SK-N-SH treated with all-trans-retinoic acid at 6 μM for 48 hours (cell line): ENCODE measurements around the gene RNPEPL1.

Source experiments
- ATAC-seq: fragments of 200-7000 bp; cut with Tn5 transposase; 3 replicates; pipeline ENCODE4 v1.9.1; 2020; ENCODE audit warnings: mild to moderate bottlenecking, moderate library complexity
- BACH2 ChIP-seq: fragments of 250-450 bp; sonication (Bioruptor Pico); IDR thresholded peaks from 2 replicates; pipeline ENCODE4 v1.9.0; 2021; ENCODE audit warnings: mild to moderate bottlenecking, borderline replicate concordance
- CSDC2 ChIP-seq: fragments of 250-450 bp; sonication (Bioruptor Pico); IDR thresholded peaks from 2 replicates; pipeline ENCODE4 v1.5.0; 2020; ENCODE audit warnings: mild to moderate bottlenecking, moderate library complexity
- ESRRG ChIP-seq: fragments of 250-450 bp; sonication (Bioruptor Pico); IDR thresholded peaks from 2 replicates; pipeline ENCODE4 v1.6.1; 2021; ENCODE audit warnings: mild to moderate bottlenecking
- GLIS3 ChIP-seq: fragments of 250-450 bp; sonication (Bioruptor Pico); IDR thresholded peaks from 2 replicates; pipeline ENCODE4 v1.5.0; 2020; ENCODE audit warnings: mild to moderate bottlenecking, moderate library complexity
- ISL1 ChIP-seq: fragments of 250-450 bp; sonication (Bioruptor Pico); IDR thresholded peaks from 2 replicates; pipeline ENCODE4 v2.1.2; 2022; ENCODE audit warnings: mild to moderate bottlenecking, moderate library complexity
- OSR1 ChIP-seq: fragments of 250-450 bp; sonication (Bioruptor Pico); IDR thresholded peaks from 2 replicates; pipeline ENCODE4 v1.8.0; 2022; ENCODE audit warnings: moderate library complexity, mild to moderate bottlenecking, inconsistent platforms
- PPARA ChIP-seq: fragments of 250-450 bp; sonication (Bioruptor Pico); IDR thresholded peaks from 2 replicates; pipeline ENCODE4 v1.5.0; 2020; ENCODE audit warnings: mild to moderate bottlenecking, borderline replicate concordance
- RARB ChIP-seq: fragments of 250-450 bp; sonication (Bioruptor Pico); IDR thresholded peaks from 2 replicates; pipeline ENCODE4 v1.8.0; 2021; ENCODE audit warnings: mild to moderate bottlenecking, moderate library complexity
- SNAI2 ChIP-seq: fragments of 250-450 bp; sonication (Bioruptor Pico); IDR thresholded peaks from 2 replicates; pipeline ENCODE4 v1.5.0; 2020; ENCODE audit warnings: mild to moderate bottlenecking, moderate library complexity
- TCF4 ChIP-seq: fragments of 250-450 bp; sonication (Bioruptor Pico); IDR thresholded peaks from 2 replicates; pipeline ENCODE4 v1.8.0; 2021; ENCODE audit warnings: mild to moderate bottlenecking, moderate library complexity, borderline replicate concordance
- TOX ChIP-seq: fragments of 250-450 bp; sonication (Bioruptor Pico); IDR thresholded peaks from 2 replicates; pipeline ENCODE4 v1.8.0; 2021; ENCODE audit warnings: mild to moderate bottlenecking, moderate library complexity, borderline replicate concordance
- ZC3H10 ChIP-seq: fragments of 250-450 bp; sonication (Bioruptor Pico); IDR thresholded peaks from 2 replicates; pipeline ENCODE4 v1.5.1; 2021; ENCODE audit warnings: mild to moderate bottlenecking, moderate library complexity
- ZFP3 ChIP-seq: fragments of 250-450 bp; sonication (Bioruptor Pico); IDR thresholded peaks from 2 replicates; pipeline ENCODE4 v1.5.0; 2020; ENCODE audit warnings: mild to moderate bottlenecking, moderate library complexity
- ZFP30 ChIP-seq: fragments of 450-650 bp; formaldehyde crosslinking; IDR thresholded peaks from 2 replicates; pipeline ENCODE4 v1.5.0; 2022; ENCODE audit warnings: mild to moderate bottlenecking, moderate library complexity
- ZNF565 ChIP-seq: fragments of 450-650 bp; formaldehyde crosslinking; conservative IDR thresholded peaks from 2 replicates; pipeline ENCODE4 v1.5.0; 2020; ENCODE audit warnings: low read depth, mild to moderate bottlenecking, moderate library complexity
- ZNF70 ChIP-seq: fragments of 450-650 bp; formaldehyde crosslinking; IDR thresholded peaks from 2 replicates; pipeline ENCODE4 v1.5.0; 2020; ENCODE audit warnings: mild to moderate bottlenecking, moderate library complexity
- ZNF8 ChIP-seq: fragments of 450-650 bp; formaldehyde crosslinking; IDR thresholded peaks from 2 replicates; pipeline ENCODE4 v1.5.0; 2020; ENCODE audit warnings: mild to moderate bottlenecking, moderate library complexity
- TF ChIP-seq, protein P1 (sequence below): fragments of 250-450 bp; sonication (Bioruptor Pico); IDR thresholded peaks from 2 replicates; pipeline ENCODE4 v1.5.1; 2021; ENCODE audit warnings: mild to moderate bottlenecking, moderate library complexity
- TF ChIP-seq, protein P2 (sequence below): fragments of 250-450 bp; sonication (Bioruptor Pico); IDR thresholded peaks from 2 replicates; pipeline ENCODE4 v1.8.0; 2020; ENCODE audit warnings: mild to moderate bottlenecking, moderate library complexity, borderline replicate concordance
- TF ChIP-seq, protein P3 (sequence below): fragments of 250-450 bp; sonication (Bioruptor Pico); IDR thresholded peaks from 2 replicates; pipeline ENCODE4 v1.5.1; 2020; ENCODE audit warnings: low read depth, mild to moderate bottlenecking, moderate library complexity
- TF ChIP-seq, protein P4 (sequence below): fragments of 250-450 bp; sonication (Bioruptor Pico); IDR thresholded peaks from 2 replicates; pipeline ENCODE4 v1.8.0; 2021; ENCODE audit warnings: low read depth, mild to moderate bottlenecking, moderate library complexity, borderline replicate concordance
- TF ChIP-seq, protein P5 (sequence below): fragments of 250-450 bp; sonication (Bioruptor Pico); IDR thresholded peaks from 2 replicates; pipeline ENCODE4 v1.5.0; 2020; ENCODE audit warnings: mild to moderate bottlenecking, moderate library complexity

RNPEPL1 gene

DNA sequence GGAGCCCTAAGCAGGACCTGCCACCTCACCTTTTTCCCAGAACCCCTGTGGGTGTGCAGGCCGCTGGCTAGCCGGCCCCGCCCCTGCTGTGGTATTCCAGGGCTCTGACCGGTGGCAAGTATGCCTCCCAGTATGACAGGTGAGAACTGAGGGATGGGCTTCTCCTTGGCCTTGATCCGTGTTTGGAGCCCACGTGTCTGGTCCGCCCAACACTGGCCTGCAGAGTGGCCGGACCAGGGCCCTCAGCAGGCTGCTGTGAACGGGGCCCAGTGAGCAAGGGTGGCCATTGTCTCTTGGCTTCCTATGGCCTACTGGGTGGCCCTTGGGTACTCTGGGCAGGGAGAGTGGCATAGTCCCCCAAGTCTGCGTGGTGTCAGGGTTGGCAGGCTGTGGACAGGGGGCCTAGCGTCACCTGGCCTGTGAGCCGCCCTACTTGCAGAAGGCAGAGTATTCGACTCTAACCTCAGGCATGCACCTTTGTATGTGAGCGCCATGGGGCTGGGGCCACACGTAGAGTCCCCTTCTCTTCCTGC is 1.8 kb downstream of the RNPEPL1 start (continued):
- no peak for TF ChIP-seq PPARA (CRISPR knock-in tag)
- TF ChIP-seq ZNF8 (CRISPR knock-in tag), result no peak
- TF ChIP-seq ZNF565 (CRISPR knock-in tag), result no peak
- no peak for TF ChIP-seq ZC3H10 (CRISPR knock-in tag)
- TF ChIP-seq, protein P1, sequence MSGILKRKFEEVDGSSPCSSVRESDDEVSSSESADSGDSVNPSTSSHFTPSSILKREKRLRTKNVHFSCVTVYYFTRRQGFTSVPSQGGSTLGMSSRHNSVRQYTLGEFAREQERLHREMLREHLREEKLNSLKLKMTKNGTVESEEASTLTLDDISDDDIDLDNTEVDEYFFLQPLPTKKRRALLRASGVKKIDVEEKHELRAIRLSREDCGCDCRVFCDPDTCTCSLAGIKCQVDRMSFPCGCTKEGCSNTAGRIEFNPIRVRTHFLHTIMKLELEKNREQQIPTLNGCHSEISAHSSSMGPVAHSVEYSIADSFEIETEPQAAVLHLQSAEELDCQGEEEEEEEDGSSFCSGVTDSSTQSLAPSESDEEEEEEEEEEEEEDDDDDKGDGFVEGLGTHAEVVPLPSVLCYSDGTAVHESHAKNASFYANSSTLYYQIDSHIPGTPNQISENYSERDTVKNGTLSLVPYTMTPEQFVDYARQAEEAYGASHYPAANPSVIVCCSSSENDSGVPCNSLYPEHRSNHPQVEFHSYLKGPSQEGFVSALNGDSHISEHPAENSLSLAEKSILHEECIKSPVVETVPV, result no peak
- TF ChIP-seq RARB, result no peak
- TF ChIP-seq SNAI2 (CRISPR knock-in tag), result no peak
- no peak for TF ChIP-seq ZFP3 (CRISPR knock-in tag)
- no peak for TF ChIP-seq CSDC2
- no peak for TF ChIP-seq ESRRG (CRISPR knock-in tag)
- TF ChIP-seq BACH2, result no peak

DNA sequence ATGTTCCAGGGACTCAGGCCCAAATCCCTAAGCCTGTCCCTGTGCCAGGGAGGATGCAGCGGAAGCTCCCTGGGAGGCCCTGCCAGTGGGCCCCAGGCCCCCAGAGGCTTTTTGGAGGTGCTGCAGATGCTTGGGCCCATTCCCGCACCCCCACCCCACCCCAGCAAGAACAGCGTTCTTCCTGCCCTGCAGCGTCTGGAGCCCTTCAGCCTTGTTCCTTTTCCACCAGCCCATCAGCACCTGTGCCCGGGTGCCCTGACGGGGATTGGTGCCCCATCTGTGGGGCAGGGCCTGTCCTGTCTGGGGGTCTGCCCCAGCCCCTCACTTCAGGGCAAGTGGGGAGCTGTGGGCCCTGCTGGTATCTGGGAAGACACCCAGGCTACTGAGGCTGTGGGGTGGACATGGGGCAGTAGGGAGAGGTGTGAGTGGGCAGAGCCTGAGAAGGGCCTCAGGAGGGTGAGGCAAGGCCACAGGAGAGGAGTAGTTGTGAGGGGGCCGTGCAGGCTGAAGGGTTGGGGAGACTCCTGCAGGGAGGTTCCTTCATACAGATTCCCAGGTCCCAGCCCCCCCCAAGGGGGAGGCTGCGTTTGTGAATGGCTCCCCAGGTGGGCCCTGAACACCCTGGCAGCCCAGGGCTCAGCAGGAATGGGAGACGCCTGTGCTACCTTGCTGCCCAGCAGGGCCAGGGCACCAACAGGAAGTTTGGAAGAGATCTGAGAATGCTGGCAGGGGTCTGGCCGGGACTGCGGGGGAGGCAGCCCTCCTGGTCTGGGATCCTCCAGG is 2.4 kb downstream of the RNPEPL1 start:
- no peak for ATAC-seq
- TF ChIP-seq ZFP3 (CRISPR knock-in tag) (no peak), BACH2 (no peak), ZNF565 (CRISPR knock-in tag) (no peak), ZNF70 (CRISPR knock-in tag) (no peak), CSDC2 (no peak), ISL1 (CRISPR knock-in tag) (no peak), ESRRG (CRISPR knock-in tag) (no peak), GLIS3 (CRISPR knock-in tag) (no peak), ZFP30 (no peak), OSR1 (CRISPR knock-in tag) (no peak), RARB (no peak), ZNF8 (CRISPR knock-in tag) (no peak), TOX (CRISPR knock-in tag) (no peak), TCF4 (CRISPR knock-in tag) (no peak)
- TF ChIP-seq, protein P2, sequence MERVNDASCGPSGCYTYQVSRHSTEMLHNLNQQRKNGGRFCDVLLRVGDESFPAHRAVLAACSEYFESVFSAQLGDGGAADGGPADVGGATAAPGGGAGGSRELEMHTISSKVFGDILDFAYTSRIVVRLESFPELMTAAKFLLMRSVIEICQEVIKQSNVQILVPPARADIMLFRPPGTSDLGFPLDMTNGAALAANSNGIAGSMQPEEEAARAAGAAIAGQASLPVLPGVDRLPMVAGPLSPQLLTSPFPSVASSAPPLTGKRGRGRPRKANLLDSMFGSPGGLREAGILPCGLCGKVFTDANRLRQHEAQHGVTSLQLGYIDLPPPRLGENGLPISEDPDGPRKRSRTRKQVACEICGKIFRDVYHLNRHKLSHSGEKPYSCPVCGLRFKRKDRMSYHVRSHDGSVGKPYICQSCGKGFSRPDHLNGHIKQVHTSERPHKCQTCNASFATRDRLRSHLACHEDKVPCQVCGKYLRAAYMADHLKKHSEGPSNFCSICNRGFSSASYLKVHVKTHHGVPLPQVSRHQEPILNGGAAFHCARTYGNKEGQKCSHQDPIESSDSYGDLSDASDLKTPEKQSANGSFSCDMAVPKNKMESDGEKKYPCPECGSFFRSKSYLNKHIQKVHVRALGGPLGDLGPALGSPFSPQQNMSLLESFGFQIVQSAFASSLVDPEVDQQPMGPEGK (CRISPR knock-in tag), result no peak
- TF ChIP-seq, protein P1, result no peak
- TF ChIP-seq, protein P3, sequence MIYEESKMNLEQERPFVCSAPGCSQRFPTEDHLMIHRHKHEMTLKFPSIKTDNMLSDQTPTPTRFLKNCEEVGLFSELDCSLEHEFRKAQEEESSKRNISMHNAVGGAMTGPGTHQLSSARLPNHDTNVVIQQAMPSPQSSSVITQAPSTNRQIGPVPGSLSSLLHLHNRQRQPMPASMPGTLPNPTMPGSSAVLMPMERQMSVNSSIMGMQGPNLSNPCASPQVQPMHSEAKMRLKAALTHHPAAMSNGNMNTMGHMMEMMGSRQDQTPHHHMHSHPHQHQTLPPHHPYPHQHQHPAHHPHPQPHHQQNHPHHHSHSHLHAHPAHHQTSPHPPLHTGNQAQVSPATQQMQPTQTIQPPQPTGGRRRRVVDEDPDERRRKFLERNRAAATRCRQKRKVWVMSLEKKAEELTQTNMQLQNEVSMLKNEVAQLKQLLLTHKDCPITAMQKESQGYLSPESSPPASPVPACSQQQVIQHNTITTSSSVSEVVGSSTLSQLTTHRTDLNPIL (CRISPR knock-in tag), result no peak
- TF ChIP-seq, protein P4, sequence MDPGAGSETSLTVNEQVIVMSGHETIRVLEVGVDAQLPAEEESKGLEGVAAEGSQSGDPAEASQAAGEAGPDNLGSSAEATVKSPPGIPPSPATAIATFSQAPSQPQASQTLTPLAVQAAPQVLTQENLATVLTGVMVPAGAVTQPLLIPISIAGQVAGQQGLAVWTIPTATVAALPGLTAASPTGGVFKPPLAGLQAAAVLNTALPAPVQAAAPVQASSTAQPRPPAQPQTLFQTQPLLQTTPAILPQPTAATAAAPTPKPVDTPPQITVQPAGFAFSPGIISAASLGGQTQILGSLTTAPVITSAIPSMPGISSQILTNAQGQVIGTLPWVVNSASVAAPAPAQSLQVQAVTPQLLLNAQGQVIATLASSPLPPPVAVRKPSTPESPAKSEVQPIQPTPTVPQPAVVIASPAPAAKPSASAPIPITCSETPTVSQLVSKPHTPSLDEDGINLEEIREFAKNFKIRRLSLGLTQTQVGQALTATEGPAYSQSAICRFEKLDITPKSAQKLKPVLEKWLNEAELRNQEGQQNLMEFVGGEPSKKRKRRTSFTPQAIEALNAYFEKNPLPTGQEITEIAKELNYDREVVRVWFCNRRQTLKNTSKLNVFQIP, result no peak
- TF ChIP-seq, protein P5, sequence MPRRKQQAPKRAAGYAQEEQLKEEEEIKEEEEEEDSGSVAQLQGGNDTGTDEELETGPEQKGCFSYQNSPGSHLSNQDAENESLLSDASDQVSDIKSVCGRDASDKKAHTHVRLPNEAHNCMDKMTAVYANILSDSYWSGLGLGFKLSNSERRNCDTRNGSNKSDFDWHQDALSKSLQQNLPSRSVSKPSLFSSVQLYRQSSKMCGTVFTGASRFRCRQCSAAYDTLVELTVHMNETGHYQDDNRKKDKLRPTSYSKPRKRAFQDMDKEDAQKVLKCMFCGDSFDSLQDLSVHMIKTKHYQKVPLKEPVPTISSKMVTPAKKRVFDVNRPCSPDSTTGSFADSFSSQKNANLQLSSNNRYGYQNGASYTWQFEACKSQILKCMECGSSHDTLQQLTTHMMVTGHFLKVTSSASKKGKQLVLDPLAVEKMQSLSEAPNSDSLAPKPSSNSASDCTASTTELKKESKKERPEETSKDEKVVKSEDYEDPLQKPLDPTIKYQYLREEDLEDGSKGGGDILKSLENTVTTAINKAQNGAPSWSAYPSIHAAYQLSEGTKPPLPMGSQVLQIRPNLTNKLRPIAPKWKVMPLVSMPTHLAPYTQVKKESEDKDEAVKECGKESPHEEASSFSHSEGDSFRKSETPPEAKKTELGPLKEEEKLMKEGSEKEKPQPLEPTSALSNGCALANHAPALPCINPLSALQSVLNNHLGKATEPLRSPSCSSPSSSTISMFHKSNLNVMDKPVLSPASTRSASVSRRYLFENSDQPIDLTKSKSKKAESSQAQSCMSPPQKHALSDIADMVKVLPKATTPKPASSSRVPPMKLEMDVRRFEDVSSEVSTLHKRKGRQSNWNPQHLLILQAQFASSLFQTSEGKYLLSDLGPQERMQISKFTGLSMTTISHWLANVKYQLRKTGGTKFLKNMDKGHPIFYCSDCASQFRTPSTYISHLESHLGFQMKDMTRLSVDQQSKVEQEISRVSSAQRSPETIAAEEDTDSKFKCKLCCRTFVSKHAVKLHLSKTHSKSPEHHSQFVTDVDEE (CRISPR knock-in tag), result no peak
- TF ChIP-seq, all 23 proteins: peak for 0
